HepG2 (cell line): ENCODE measurements around the gene BPIFB4. TPM values are rescaled to one million over a fixed set of nuclear protein-coding genes. Genes with fewer than 3 reads are reported as not detected.
A peak's percentile ranks its signal among the peaks of the same experiment; 100 is the strongest.

Source experiments
- ARNTL ChIP-seq: sonication (generic); formaldehyde crosslinking; IDR thresholded peaks from 2 replicates; pipeline ENCODE4 v1.4.0; 2020; ENCODE audit warnings: mild to moderate bottlenecking, missing genetic modification reagents
- ATF6 ChIP-seq: sonication (generic); formaldehyde crosslinking; conservative IDR thresholded peaks from 2 replicates; pipeline ENCODE4 v1.4.0; 2020; ENCODE audit warnings: missing genetic modification reagents
- ATM ChIP-seq: fragments of 450-650 bp; IDR thresholded peaks from 2 replicates; pipeline ENCODE4 v1.7.1; 2017; ENCODE audit warnings: mild to moderate bottlenecking, borderline replicate concordance
- CERS6 ChIP-seq: sonication (generic); formaldehyde crosslinking; IDR thresholded peaks from 2 replicates; pipeline ENCODE4 v1.5.0; 2020; ENCODE audit warnings: missing genetic modification reagents
- CHCHD3 ChIP-seq: sonication (generic); formaldehyde crosslinking; IDR thresholded peaks from 2 replicates; pipeline ENCODE4 v1.8.0; 2022; ENCODE audit warnings: mild to moderate bottlenecking, missing genetic modification reagents, moderate library complexity
- GATA4 ChIP-seq: sonication (generic); IDR thresholded peaks from 2 replicates; pipeline ENCODE4 v1.6.1; 2016; ENCODE audit warnings: antibody characterized with exemption, low read depth, borderline replicate concordance
- HNRNPUL1 ChIP-seq: fragments of 200-400 bp; formaldehyde crosslinking; IDR thresholded peaks from 2 replicates; pipeline ENCODE4 v1.6.1; 2017; ENCODE audit warnings: low read depth, mild to moderate bottlenecking, low read length, moderate library complexity
- KLF6 ChIP-seq: IDR thresholded peaks from 2 replicates; pipeline ENCODE4 v1.8.0; 2016; ENCODE audit warnings: missing biosample characterization, missing genetic modification reagents
- MAX ChIP-seq: IDR thresholded peaks from 2 replicates; pipeline ENCODE4 v1.6.1; 2012; ENCODE audit warnings: inconsistent platforms
- MXI1 ChIP-seq: IDR thresholded peaks from 3 replicates; pipeline ENCODE4 v1.6.1; 2012; ENCODE audit warnings: low read depth, low read length, inconsistent platforms, borderline replicate concordance
- PAX8 ChIP-seq: sonication (generic); formaldehyde crosslinking; IDR thresholded peaks from 2 replicates; pipeline ENCODE4 v1.8.0; 2022; ENCODE audit warnings: mild to moderate bottlenecking, missing genetic modification reagents, borderline replicate concordance
- PTBP1 ChIP-seq: fragments of 200-400 bp; formaldehyde crosslinking; IDR thresholded peaks from 2 replicates; pipeline ENCODE4 v1.6.1; 2018; ENCODE audit warnings: low read length, low read depth; ENCODE audit not compliant: poor library complexity, severe bottlenecking
- REXO4 ChIP-seq: sonication (generic); formaldehyde crosslinking; IDR thresholded peaks from 2 replicates; pipeline ENCODE4 v1.8.0; 2022; ENCODE audit warnings: missing genetic modification reagents, mild to moderate bottlenecking, borderline replicate concordance
- RXRA ChIP-seq: sonication (generic); formaldehyde crosslinking; IDR thresholded peaks from 2 replicates; pipeline ENCODE4 v1.5.1; 2020; ENCODE audit warnings: missing genetic modification reagents
- SMAD9 ChIP-seq: sonication (generic); formaldehyde crosslinking; IDR thresholded peaks from 2 replicates; pipeline ENCODE4 v1.5.1; 2020; ENCODE audit warnings: mild to moderate bottlenecking, missing genetic modification reagents
- SP1 ChIP-seq, 2 experiments: fragments of 450-650 bp in 1 of 2; sonication (generic) in 1 of 2; formaldehyde crosslinking in 1 of 2; IDR thresholded peaks; 2 replicates each; pipeline versions ENCODE4 v1.4.0 to v1.6.1; 2016 to 2020; ENCODE audit warnings: missing genetic modification reagents in 1 of 2
- SRF ChIP-seq: IDR thresholded peaks from 2 replicates; pipeline ENCODE4 v1.6.1; 2011; ENCODE audit warnings: mild to moderate bottlenecking, low read depth, low read length, moderate library complexity
- ZBTB37 ChIP-seq: sonication (generic); formaldehyde crosslinking; IDR thresholded peaks from 2 replicates; pipeline ENCODE4 v1.4.0; 2020; ENCODE audit warnings: mild to moderate bottlenecking, missing genetic modification reagents
- ZFP1 ChIP-seq: IDR thresholded peaks from 2 replicates; pipeline ENCODE4 v1.6.1; 2016
- ZKSCAN8 ChIP-seq: IDR thresholded peaks from 2 replicates; pipeline ENCODE4 v1.6.1; 2016; ENCODE audit warnings: borderline replicate concordance, missing genetic modification reagents, missing compliant biosample characterization
- ZNF101 ChIP-seq: sonication (generic); formaldehyde crosslinking; IDR thresholded peaks from 2 replicates; pipeline ENCODE4 v1.4.0; 2020; ENCODE audit warnings: mild to moderate bottlenecking, low read depth, missing genetic modification reagents, borderline replicate concordance
- ZNF331 ChIP-seq: sonication (generic); formaldehyde crosslinking; IDR thresholded peaks from 2 replicates; pipeline ENCODE4 v1.4.0; 2020; ENCODE audit warnings: missing genetic modification reagents
- ZNF607 ChIP-seq: sonication (generic); formaldehyde crosslinking; IDR thresholded peaks from 2 replicates; pipeline ENCODE4 v1.5.1; 2020; ENCODE audit warnings: missing genetic modification reagents, mild to moderate bottlenecking, borderline replicate concordance
- ZNF614 ChIP-seq: IDR thresholded peaks from 2 replicates; pipeline ENCODE4 v1.6.1; 2018; ENCODE audit warnings: missing biosample characterization, missing genetic modification reagents, inconsistent platforms, borderline replicate concordance
- ZNF644 ChIP-seq: IDR thresholded peaks from 2 replicates; pipeline ENCODE4 v1.6.1; 2016; ENCODE audit warnings: low read depth
- ZNF704 ChIP-seq: sonication (generic); formaldehyde crosslinking; IDR thresholded peaks from 2 replicates; pipeline ENCODE4 v1.8.1; 2023; ENCODE audit warnings: mild to moderate bottlenecking, inconsistent platforms, moderate library complexity, missing genetic modification reagents, borderline replicate concordance
- polyA plus RNA-seq, 8 experiments: library from polyadenylated mRNA; depleted of rRNA in 3 of 8; stranded (reverse) in 7 of 8; unstranded in 1 of 8; fragments of >200 nt; fragmentation: Illumina TruSeq in 4 of 8; extraction: Trizol in 4 of 8; gene quantifications; 2 replicates each; pipeline versions ENCODE4 v1.2.1 to v1.2.3, GENCODE V29; 2011 to 2016; ENCODE audit warnings: low read depth in 4 of 8, missing spikeins in 1 of 8, mixed read lengths in 1 of 8; ENCODE audit not compliant: insufficient read depth in 1 of 8
- total RNA-seq, 5 experiments: library from RNA; depleted of rRNA; stranded (reverse); fragments of >200 nt; fragmentation: Illumina TruSeq; extraction: Trizol; gene quantifications; 2 replicates each; pipeline ENCODE4 v1.2.3, GENCODE V29; 2016; ENCODE audit warnings: low read depth in 1 of 5

Gene BPIFB4
- total and polyA plus RNA-seq, 2 of the 13 experiments (the other 11 are each of a cell fraction or from before 2014, with no cell fraction given): 0.09 TPM; not detected in 1

- no peak for TF ChIP-seq ZNF704
- TF ChIP-seq PAX8: no peak
- no peak for TF ChIP-seq ZKSCAN8 (CRISPR knock-in tag)
- no peak for TF ChIP-seq ZNF644 (CRISPR knock-in tag)
- TF ChIP-seq RXRA (CRISPR knock-in tag): no peak
- no peak for TF ChIP-seq KLF6 (CRISPR knock-in tag)
- TF ChIP-seq GATA4: peak; percentile 54; the same call in 1 of the 2 replicates
- no peak for TF ChIP-seq MAX
- TF ChIP-seq CHCHD3: no peak
- TF ChIP-seq ZNF101: no peak
- TF ChIP-seq ZBTB37 (CRISPR knock-in tag): peak; percentile 89
- no peak for TF ChIP-seq REXO4 (CRISPR knock-in tag)
- no peak for TF ChIP-seq ZFP1 (CRISPR knock-in tag)
- TF ChIP-seq ZNF607: no peak
- no peak for TF ChIP-seq SMAD9 (CRISPR knock-in tag)
- TF ChIP-seq SP1 (IDR thresholded peaks at IDR 0.05): no peak
- TF ChIP-seq SP1 (CRISPR knock-in tag; IDR thresholded peaks at IDR 0.05): no peak
- no peak for TF ChIP-seq ATF6 (CRISPR knock-in tag)
- TF ChIP-seq PTBP1: no peak
- no peak for TF ChIP-seq SRF
- TF ChIP-seq ZNF614: no peak
- TF ChIP-seq ARNTL (CRISPR knock-in tag): no peak
- TF ChIP-seq ATM: no peak
- peak; percentile 38; the same call in 1 of the 2 replicates for TF ChIP-seq ZNF331
- no peak for TF ChIP-seq CERS6
- no peak for TF ChIP-seq MXI1
- no peak for TF ChIP-seq HNRNPUL1
These were observed 48.1 kb downstream of the BPIFB4 start (continued) for GRCh38 chr20:33127422-33128097.
